ELF-1 (cell line): Measurements from ENCODE around the gene CST7.

Experiments
- DNase-seq: peaks from one replicate; pipeline ENCODE4 v3.0.0-alpha.2; 2016; ENCODE audit warnings: low read depth, low spot score

The CST7 gene

DNA sequence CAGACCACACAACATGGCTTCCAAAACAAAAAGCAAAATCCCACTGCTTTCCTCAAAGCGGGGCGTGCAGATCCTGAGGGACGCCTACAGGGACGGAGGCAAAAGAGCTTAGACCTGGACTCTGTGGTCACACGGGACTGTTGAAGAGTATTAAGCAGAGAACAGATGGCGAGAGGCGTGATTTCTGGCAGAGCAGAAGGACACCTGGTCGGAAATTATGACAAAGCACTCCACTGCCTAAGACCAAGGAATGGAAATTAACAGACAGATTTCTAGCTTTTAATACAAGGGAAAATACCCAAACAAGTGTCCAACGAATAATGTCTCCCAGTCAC, 15.4 kb downstream of the CST7 start:
- no peak for DNase-seq

- DNase-seq, result no peak
These were observed 16.2 kb downstream of the CST7 start for GRCh38 chr20:24965065-24965919.

GRCh38 chr20:24966317-24967012, 17.4 kb downstream of the CST7 start:
- no peak for DNase-seq

- DNase-seq, result no peak
These were observed 19.3 kb downstream of the CST7 start for GRCh38 chr20:24968278-24968800.

DNA sequence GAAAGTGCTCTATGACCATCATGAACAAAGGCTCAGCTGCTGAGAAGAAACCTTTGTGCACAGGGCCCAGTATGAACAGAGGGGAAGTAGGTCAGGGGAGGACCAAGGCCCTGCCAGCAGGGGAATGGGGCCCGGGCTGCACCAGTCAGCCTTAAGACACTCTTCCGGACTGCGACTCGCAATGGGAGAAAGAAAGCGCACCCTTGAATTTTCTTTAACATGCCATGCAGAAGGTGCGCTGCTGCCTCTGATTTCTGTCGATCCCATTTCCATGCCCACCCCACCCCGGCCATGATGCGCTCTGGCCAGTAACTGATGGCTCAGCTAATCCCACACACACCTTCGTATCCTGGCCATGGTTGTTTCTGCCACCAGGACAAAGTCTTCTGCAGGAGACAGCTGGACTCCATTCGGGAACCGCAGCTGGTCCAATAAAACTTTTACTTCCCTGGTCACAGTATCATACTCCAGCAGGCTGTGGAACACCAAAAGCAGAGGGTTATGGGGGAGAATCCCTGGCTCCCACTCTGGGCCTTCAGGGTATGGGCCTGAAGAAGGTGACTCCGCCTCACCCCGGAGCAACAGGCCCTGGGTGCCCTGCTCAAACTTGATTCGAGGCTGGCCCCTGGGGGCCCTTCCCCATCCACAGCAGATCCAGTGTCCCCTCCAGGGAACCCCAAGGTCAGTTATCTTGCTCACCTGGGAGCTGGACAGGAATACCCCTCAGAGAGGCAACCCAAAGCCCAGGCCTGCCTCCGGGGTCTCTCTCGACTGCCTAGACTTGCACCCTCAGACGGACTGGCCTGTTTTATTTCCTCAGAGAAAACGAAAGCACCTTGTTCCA, 20.3 kb downstream of the CST7 start:
- no peak for DNase-seq

DNA sequence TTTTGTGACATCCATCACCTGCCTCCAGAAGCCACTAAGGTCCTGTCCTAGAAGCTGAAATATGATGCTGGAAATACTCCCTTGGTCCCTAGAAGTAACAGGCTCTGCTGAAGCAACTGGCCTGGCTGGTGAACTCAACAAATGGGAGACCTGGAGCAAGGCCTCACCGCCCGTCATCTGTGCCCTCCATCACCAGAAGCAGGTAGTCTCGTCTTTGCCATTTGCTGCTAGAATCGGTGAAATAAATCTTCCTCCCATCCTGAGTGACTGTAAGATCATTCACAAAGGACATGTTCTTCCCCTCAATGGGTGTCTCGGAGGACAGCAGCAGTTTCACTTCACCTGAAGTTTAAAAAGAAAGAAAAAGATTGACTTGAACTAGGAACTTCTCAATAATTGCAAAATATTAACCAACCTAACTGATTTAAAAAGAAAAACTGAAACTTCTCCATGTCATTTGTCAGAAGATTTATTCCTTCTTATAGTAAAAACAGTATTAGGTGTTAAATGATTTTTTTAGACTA, 21.0 kb downstream of the CST7 start:
- DNase-seq, result no peak

DNA sequence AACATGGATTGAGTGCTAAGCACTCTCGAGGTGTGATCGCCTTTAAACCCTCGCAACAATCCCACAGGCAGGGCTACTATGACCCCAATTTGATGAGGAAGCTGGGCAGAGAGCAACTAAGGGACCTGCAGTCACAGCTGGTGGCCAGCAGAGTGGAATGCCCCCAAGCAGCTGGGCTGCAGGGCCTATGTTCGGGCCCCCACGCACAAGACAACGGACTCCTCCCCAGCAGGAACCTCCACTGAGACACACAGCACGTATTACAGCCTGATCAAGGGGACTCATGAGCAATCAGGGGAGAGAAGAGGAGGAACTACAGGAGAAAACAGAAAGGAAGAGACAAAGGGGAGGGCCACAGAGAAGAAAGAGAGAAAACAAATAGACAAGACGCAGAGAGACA, 21.7 kb downstream of the CST7 start:
- DNase-seq, result no peak

DNA sequence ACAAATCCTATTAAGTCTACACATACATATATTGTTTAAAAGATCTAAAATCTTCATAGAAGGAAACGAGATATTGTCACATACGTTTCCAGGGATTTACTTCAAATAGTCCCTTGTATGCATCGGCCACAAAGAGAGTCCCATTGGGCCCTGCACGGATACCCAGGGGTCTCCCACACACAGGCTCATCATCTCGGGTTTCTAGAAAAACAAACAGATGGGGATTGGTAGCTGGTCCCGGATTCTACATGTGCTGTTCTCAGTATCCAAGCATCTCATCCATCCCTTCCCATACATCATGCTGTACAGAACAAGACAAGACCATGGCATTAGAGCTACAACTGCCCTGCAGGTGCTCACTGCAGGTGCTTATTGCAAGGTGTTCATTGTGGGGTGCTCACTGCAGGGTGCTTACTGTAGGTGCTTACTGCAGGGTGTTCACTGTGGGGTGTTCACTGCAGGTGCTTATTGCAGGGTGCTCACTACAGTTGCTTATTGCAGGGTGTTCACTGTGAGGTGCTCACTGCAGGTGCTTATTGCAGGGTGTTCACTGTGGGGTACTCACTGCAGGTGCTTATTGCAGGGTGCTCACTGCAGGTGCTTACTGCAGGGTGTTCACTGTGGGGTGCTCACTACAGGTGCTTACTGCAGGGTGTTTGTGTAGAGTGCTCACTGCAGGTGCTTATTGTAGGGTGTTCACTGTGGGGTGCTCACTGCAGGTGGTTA, 22.5 kb downstream of the CST7 start:
- no peak for DNase-seq

DNA sequence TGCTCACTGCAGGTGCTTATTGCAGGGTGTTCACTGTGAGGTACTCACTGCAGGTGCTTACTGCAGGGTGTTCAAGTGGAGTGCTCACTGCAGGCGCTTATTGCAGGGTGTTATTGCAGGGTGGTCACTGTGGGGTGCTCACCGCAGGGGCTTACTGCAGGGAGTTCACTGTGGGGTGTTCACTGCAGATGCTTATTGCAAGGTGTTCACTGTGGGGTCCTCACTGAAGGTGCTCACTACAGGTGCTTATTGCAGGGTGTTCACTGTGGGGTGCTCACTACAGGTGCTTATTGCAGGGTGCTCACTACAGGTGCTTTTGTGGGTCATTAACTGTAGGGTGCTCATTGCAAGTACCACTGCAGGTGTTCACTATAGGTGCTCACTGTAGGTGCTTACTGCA, 23.3 kb downstream of the CST7 start:
- no peak for DNase-seq

DNA sequence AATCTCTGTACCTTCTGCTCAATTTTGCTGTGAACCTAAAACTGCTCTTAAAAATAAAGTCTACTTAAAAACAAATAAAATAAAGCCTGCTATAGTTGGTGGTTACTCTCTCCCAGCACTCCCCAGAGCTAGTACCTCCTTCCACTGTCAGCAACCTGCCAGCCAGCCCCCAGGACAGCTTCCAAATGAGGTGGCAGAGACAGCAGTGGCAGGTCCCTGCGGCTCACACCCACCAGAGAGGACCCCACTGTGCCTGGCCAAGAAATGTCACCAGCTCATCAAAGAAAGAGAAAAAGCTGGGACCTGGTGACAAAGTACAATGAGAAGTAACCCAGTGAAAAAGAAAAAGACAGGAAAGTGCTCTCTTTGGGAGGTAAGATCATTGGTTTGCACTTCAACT, 28.3 kb downstream of the CST7 start:
- no peak for DNase-seq

DNA sequence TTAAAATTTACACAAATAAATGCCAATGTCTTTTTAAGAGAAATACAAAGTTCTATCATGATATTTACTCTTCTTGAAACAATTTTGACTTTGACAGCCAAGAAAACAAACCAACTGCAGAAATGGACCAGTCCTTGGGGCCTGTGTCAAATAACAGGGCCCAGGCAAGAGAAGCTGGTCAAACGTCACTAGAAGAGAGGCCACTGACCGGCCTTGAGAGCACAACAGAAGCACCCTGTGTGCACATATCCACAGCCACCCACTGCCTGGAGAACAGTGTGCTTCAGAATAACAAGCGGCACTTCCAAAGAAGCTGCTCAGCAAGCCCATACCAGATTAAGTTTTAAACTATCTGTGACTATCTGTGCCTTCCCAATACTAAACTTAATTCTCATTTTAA, 28.7 kb downstream of the CST7 start:
- no peak for DNase-seq

- DNase-seq, result no peak
These were observed 29.4 kb downstream of the CST7 start for GRCh38 chr20:24978513-24978912.

- DNase-seq, result no peak
These were observed 30.2 kb downstream of the CST7 start for GRCh38 chr20:24979036-24979960.

DNA sequence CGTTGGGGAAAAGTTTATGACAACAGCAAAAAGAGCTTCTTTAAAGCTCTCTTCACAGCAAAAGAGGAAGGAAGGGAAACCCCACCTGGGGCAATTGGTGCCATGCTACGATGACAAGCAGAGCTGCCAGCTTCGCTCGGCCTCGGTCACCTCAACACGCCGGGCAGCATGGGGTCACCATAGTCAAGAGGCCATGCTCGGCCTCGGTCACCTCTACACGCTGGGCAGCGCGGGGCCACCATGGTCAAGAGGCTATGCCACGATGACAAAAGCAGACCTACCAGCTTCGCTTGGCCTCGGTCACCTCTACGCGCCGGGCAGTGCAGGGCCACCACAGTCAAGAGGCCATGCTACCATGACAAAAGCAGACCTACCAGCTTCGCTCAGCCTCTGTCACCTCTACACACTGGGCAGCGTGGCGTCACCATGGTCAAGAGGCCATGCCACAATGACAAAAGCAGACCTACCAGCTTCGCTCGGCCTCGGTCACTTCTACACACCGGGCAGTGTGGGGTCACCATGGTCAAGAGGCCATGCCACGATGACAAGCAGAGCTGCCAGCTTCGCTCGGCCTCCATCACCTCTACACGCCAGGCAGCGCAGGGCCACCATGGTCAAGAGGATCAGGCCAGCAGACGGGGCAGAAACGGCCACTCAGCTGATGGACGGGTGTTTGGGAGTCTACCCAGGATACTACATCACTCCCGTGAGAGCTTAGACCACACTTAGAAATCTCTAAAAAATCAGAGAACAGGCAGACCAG, 31.4 kb downstream of the CST7 start:
- no peak for DNase-seq

DNA sequence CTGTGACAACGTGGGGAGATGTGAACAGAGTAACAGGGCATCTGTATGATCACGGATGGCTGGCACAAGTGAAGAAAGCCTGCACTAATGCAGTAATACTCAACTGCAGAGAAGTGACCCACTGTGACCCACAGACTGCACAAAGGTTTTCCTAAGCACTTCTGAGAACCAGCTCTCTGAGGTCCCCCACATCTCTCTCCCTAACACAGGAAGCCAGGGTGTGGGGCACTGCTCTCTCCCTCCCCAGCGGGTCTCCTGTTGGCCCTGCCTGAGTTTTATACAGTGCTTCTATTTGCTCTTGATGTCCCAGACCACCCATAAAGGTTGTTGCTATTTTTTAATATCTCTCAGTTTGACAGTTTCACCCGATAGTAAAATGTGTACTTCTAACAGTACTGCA, 32.2 kb downstream of the CST7 start:
- no peak for DNase-seq

GRCh38 chr20:24981790-24982189, 32.7 kb downstream of the CST7 start:
- DNase-seq, result no peak

- no peak for DNase-seq
These were observed 34.8 kb downstream of the CST7 start for GRCh38 chr20:24983896-24984295.

GRCh38 chr20:24984961-24985640, 36.0 kb downstream of the CST7 start:
- no peak for DNase-seq

DNA sequence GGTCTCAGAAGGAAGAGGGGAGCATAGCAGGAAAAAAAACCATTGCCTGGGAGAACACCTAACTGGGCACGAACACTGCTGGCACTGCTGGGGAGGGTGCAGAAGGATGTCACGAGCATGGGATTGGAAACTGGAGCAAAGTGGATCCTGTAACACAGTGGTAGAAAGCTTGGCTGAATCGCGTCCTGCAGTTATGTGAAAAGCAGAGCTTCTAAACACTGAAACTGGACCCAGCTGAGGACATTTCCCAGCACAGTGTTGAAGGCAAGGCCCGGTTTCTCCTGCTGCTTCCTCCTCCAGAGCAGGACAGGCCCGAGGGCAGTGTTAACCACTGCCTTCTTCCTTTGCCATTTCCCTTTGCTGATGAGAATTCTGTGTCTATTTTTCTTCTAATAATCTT, 36.7 kb downstream of the CST7 start:
- no peak for DNase-seq
